GM18951 (cell line): Measurements from ENCODE around the gene NEDD8.
A peak's percentile ranks its signal among the peaks of the same experiment; 100 is the strongest.

Experiments
- POLR2A ChIP-seq: IDR thresholded peaks from 4 replicates; pipeline ENCODE4 v1.6.1; 2011; ENCODE audit warnings: mild to moderate bottlenecking; ENCODE audit not compliant: insufficient read length, insufficient read depth; ENCODE audit errors: extremely low read depth
- in situ Hi-C: fragments of 300-500 bp; cut with MboI; formaldehyde crosslinking; loops from one replicate; pipeline ENCODE4 v1.12.0; 2022; ENCODE audit warnings: low sequenced_read_pairs, mixed read lengths, inconsistent platforms; ENCODE audit not compliant: unreplicated experiment

NEDD8 gene

DNA sequence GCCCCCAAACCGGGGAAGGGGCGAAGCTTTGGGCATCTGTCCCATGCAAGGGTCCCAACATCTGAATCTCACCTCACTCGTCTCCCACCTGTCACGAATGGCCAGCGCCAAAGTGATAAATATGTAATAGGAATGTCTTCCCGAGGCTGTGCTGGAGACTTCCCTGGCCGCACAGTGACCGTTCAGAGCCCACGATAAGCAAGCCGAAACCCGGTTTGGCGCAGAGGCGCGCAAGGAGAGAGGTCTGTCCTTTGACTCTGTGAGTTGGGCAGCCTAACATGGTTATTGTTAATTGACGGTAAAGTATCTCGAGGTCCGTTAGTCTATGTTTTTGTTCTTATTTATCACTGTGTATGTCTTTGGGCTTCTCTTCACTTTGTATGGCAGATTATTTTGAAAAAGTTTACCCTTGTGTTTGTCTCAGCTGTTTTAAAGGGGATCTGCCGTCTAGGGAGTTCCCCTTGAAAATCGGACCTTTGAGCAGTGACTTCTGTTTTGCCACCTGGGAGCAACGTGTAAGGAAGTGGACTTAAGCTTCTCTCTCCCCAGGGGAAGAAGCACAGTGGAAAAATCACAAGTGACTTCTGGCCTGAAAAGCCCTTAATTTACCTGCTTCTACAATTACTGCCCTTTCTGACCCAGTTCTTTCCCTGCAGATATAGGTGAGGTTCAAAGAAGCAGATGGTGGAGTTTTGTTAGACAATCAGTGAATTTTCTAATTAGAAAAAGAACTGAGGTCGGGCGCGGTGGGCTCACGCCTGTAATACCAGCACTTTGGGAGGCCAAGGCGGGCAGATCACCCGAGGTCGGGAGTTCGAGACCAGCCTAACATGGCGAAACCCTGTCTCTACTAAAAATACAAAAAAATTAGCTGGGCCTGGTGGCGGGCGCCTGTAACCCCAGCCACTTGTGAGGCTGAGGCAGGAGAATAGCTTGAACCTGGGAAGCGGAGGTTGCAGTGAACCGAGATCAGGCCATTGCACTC, 35.8 kb downstream of the NEDD8 start:
- in situ Hi-C loops, result no loop called here

DNA sequence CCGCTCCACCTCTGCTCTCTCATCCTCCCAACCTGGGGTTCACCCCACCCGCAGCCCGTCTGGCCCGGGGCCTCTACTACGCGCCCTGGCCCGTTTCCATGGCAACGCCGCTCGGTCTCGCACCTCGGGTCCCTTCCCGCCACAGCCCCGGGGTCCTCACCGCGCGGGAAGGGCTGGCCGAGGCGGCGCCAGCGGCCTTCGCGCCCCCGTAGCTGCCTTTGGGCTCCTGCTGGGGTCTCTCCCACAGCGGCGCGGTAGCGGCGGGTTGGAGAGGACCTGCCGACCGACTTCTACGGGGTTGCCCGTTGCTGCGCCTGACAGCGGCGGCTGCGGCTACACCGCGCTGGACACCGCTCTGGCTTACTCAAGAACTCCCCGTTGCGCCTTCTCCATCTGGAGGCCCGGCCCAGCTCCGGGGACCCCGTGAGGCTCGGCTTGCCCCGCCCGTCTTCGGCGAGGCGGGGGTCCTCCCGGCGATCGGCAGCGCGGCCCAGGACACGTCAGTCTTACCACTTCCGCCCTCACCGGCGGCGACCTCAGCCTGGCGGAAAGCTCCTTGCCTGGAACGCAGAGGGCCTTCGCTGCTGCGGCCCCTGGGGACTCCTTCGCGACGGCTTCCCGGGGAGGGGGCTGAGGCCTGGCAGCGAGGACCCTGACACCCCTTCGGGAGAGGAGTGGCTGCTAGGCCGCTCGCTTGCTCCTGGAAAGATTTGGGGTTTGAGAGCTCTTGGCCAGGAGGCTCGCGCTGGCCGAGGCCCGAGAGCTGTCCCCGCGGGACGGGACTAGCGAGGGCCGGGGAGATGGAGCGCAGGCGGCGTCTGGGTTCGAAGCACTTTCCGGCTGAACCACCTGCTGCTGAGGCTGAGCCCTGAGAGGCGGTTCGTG, 36.7 kb downstream of the NEDD8 start, which contains the start of gene TM9SF1:
Gene TM9SF1, minus strand, starts transcription at position 256 of the 885 bp plus-strand sequence. CDS start 422 bp downstream, outside the sequence.
- in situ Hi-C loops, result no loop called here
- TF ChIP-seq POLR2A, result peak; percentile 68

More for the DNA sequence above, 35.8 kb downstream of the NEDD8 start:
- TF ChIP-seq POLR2A, result no peak

DNA sequence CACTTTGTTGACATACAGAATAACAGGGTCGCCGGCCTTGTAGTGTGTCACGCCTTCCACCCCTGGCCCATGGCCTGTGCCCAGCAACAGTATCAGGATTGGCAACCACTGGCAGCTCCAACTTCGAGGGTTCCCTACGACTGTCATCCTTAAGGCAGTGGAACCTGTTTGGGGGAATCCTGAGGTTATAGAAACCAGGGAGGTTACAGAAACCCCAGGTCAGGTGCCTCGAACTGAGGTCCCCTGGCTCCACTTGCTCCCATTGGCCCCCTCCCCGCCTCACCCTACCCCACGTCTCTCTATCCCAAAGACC, 37.3 kb downstream of the NEDD8 start:
- no peak for TF ChIP-seq POLR2A

DNA sequence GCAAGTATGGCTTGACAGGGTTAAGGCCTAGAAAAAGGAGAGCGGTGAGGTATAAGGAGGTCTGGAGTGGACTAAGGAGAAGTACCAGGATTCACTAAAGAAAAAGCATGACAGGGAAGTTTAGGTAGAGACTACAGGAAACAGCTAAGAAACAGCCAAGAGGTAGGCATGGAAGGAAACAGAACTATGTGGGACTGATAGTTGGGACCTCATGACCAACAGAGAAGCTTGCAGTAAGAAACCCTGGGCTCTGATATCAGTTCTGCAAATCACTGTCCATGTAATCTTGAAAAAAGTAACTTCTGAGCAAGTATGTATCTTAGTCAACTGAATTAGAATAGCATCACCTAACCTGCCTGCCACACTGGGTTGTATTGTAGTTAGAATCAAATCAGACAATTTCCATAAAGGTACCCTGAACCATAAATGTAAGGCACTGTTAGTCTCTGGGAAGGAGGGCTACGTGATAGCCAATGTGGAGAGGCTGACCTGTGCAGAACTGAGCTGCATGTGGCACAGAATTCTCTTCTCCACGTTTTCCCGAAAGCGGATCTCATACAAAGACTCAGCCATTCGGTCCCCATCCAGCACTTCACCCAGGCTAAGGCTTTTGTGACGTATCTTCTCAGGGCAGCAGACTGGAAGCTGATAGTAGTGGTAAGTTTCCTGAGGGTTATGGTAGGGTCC, 37.8 kb downstream of the NEDD8 start:
- in situ Hi-C loops, result no loop called here
- TF ChIP-seq POLR2A, result no peak

More for the DNA sequence above, 37.3 kb downstream of the NEDD8 start:
- in situ Hi-C loops, result no loop called here

DNA sequence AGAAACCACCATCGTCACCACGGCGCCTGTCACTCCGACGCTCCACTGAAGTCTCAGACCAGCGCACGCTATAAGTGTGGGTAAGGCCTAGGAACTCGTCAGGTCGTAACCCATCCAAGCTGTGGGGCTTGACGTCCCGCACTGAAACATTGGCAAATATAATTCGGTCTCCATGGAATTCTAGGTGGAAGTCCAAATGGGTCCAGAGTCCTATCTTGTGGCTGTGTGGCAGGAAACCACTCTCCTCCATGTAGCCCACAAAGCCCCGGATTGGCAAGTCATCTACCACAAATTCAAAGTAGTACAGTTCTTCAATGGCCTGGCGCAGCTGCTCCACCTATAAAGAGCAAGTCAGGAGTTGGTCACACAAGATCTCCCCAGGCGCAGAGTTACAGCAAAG, 39.2 kb downstream of the NEDD8 start:
- no peak for TF ChIP-seq POLR2A
- in situ Hi-C loops, result no loop called here

DNA sequence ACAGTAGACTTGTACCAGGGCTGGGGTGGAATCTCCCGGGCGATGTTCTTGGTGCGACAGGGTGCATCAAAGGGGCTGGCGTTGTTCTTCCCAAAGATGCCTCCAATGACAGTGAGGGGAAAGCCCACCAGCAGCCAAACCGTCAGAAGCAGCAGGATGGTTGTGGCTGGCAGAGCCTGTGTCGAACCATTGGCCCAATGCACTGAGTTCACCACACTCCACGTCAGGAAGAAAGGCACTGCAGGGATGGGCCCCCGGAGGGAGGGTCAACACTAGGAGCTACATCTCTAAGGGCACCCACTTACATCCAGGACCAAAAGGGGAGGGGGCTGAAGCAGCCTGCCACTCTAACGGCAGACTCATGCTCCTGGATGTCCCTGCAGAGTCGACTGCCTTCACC, 41.8 kb downstream of the NEDD8 start:
- in situ Hi-C loops, result no loop called here
- no peak for TF ChIP-seq POLR2A

DNA sequence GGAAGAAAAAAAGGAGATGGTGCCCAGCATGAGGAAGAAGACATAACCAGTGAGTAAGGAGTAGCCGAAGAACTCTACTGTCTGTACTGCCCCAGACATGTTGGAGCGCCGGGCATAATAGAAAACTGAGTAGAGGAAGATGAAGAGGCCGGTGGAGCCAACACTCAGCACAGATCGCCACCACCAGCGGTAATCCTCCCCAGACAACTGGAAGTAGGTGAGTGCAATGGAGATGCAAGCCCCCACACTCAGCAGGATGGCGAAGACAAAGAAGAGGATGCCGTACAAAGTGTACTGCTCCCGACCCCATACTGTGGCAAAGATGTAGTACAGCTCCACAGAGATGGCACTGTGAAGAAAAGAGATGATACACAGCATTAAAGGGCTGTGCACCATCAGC, 42.7 kb downstream of the NEDD8 start:
- in situ Hi-C loops, result no loop called here
- no peak for TF ChIP-seq POLR2A

DNA sequence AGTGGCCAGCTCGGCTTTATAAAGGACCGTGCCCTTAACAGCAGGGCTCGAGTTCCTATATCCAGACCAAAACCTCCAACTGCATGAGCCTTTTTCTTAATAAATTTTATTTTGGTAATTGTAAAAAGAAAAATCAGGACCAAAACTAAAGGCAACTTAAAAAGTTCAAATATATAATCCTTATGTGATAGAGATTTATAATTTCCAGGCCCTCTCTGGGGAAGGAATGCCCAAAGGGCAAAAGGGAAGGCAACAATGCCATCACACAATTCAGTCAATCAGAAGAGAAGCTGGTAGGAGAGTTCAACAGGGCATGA, 43.1 kb downstream of the NEDD8 start:
- in situ Hi-C loops, result no loop called here
- TF ChIP-seq POLR2A, result no peak

DNA sequence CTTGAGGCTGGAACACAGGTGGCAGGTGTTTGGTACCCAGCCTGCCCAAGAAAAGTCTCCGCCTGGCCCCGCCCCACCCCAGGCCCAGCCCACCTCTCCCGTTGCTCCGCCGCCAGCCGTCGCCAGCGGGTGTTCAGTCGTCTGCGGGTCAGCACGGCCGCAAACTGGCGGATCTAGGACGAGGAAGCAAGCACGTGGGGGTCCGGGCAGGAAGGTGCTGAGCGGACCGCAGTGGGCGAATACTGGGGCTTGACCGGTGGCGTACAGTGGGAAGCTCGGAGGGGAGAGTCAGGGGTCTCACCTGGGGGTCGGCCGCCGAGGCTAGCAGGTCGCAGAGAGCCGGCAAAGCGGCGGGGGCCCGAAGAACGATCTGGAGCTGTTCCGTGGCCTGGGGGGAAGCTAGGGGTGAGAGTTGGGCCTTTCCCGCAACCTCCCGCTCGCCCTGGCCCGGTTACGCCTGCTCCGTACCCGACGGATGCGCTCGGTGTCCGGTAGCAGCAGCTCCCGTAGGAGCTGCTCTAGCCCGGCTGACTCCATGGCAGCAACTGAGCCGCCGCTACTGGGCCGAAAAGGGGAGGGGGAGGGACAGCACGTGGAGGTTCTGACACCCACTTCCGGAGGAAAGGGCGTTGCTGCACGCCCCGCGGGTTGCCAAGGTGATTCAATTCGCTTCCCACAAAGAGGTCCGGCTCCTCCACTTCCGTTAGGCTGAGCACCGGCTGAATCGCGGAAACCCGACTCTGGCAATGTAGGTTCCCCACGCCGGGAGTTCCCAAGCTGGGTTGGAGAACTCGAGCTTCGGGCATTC, 43.7 kb downstream of the NEDD8 start, which contains the start of gene IPO4:
Gene IPO4, minus strand, starts transcription at position 566 of the 808 bp plus-strand sequence. Its CDS starts 29 bp downstream, at position 537.
- TF ChIP-seq POLR2A, result peak; percentile 91
- in situ Hi-C loops, result no loop called here

DNA sequence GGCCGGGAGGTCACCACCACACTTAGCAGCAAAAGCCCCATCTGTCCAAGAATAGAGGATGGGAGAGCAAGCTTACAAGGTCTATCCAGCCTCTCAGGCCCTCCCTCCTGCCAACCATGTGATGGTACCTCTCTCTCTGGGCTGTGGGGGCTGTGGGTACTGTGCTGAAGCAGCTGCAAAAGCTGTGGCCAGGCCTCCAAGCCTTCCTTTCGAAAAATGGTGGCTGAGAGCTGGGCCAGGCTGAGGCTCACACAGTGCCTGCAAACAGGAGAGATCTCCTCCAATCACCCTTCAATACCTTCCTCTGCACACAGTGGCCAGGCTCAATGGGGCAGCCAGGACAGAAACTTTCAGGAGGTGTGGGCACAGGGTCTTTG, 44.6 kb downstream of the NEDD8 start:
- TF ChIP-seq POLR2A, result no peak
- in situ Hi-C loops, result no loop called here

DNA sequence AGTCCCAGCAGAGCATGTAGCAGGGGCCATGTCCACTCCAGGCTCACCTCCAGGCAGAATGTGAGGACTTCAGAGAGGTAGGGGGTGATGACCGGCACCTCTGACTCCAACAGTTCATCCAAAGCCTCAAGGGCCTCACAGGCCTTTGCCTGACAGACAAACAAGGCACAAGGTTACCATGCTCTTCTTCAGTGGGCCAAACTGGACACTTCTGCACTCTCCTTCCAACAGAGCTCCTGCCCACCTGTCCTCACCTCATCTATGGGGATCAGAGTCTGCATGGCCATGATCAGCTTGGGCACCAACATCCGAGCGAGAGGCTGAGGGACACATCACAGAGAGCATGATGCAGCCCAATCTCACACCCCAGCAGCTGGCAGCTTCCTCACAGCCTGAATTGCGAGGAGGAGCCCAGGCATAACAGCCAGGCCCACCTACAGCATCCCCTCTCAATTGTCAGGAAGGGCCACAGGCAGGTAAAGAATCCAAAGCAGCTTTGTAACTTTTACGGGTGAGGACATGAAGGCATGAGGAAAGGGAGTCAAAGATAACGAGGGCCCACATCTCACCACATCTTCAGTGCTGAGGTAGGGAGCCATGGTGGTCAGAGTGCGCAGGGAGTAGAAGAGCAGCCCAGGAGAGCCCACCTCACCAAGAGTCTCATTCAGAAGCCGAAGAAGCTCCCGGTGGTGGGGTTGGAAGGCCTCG, 45.2 kb downstream of the NEDD8 start:
- no peak for TF ChIP-seq POLR2A
- in situ Hi-C loops, result no loop called here

DNA sequence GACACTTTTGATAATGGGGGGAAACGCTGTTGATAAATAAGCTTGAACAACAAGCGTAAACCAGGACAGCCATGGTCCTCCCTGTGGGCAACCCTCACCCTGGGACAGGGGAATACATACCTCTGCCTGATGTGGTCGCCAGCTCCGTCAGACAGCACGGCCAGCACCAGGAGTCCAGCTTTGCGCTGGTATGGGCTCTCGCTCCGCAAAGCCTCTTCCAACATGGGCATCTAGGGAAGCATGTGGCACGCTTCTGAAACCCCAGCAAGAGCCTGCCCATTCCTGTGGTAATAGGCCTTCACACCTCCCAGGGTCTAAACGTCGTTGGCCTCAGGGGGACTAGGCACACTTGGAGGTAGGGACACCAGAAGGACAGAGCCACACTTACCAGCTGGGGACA, 46.4 kb downstream of the NEDD8 start:
- in situ Hi-C loops, result no loop called here
- no peak for TF ChIP-seq POLR2A
